Activated gamma-delta T cell treated with anti-CD3 and anti-CD28 coated beads, Interleukin-2, amount 50 U/mL, for 16 hours (primary cell): Measurements from ENCODE around the gene BRI3BP.
"Not testable (repeated sequence)": the region's sequence is repeated elsewhere in the genome, so short reads cannot be mapped to it uniquely, and the experiment has no call there.

Experiments used
- DNase-seq: peaks from one replicate; pipeline ENCODE4 v3.0.0-alpha.2; 2020; ENCODE audit warnings: low read depth

The BRI3BP gene

DNA sequence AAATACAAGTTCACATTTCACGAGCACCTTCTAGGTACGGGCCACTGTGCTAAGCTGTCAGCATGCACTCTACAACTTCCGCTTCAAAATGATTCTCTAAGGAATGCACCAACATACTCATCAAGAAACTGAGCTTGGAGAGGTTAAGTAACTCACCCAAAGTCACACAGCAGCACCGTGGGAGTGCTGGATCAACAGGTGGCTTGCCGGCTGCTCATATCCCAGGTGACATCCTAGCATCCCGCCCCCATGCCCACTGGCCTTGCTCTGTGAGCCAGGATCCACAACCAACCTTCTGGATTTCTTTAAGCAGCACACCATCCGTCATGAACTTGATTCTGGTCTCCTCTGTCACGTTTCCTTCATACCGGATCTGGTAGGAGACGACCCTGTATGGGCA, 21.2 kb upstream of the BRI3BP start:
- DNase-seq, result no peak

DNA sequence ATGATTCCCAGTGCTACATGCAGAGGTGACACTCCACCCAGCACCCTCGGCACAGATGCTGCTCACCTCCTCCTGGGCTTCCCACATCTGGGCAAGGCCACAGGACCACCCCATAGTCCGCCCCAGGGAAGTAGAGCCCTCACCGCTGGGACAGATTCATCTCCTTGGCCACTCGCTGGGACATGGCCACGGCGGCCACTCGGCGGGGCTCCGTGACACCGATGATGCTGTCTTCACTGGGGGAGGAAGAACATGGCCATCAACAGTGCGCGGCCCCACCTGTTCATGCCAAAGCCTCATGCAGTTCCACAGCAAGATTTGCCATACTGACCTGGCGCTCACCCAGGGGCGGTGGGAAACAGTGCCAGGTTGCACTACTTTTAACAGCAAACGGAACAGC, 18.2 kb upstream of the BRI3BP start:
- DNase-seq, result no peak

DNA sequence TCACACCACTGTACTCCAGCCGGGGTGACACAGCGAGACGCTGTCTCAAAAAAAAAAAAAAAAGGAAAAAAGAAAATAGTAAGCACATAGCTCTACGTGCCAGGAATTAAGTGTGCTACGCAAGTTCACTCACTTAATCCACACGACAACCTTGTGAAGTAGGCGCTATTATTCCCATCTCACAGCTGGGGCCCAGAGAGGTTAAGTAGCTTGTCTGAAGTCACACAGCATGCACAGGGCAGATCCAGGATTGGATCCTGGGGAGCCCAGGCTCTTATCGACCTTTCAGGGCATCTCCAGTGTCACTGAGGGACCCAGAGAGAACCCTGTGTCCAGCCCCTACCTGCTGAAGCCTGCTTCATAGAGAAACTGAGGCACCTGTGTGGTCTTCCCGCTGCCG, 16.4 kb upstream of the BRI3BP start:
- no peak for DNase-seq

DNA sequence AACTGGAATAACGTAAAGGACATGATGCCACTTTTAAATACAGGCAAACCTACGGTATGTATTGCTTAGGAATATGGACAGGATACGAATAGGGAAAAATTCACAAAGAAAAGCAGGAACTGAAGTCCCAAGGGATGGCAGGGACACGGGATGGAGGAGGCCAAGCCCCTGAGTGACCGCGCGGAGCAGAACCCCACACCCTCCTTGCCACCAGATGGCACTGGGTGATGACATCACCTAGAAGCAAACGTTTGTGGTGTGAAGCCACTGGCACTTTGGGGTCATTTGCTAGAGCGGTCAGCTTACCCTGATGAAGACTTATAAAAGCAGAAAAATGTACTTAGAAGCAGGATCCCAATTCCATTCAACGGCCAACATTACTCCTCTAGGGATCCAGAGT, 13.9 kb upstream of the BRI3BP start:
- no peak for DNase-seq

DNA sequence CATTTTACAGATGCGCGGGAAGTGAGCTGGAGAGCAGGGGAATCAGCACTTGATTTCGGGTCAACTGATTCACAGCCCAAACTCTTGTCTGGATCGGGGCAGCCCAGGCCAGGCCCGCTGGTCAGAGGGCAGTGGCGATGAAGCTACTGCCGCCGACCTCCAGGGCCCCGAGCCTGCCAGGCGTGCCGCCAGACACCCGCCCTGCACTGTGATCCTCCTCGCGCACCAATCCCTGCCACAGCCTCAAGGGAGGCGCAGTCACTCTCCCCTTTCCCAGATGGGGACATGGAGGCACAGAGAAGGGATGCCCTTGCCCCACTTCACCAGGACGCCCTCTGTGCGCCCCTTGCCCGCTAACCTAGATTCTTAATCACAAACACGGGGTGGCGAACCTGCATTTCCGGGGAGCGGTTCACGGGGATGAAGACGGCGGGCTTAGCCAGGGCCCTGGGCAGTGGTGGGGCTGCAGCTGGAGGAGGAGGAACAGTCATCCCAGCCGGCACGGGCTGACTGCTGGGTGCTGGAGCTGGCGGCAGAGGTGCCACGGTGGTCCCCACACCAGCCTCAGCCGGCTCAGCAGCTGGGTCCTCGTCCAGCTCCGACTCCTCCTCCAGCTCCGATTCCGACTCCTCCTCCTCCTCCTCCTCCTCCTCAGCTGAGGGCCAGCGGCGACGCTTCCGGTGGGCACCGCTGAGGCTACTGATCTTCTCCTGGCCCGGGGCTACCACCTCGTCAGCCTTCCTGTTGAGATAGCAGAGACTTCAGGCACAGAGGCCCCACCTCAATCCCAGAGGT, 13.2 kb upstream of the BRI3BP start:
- DNase-seq, result no peak

DNA sequence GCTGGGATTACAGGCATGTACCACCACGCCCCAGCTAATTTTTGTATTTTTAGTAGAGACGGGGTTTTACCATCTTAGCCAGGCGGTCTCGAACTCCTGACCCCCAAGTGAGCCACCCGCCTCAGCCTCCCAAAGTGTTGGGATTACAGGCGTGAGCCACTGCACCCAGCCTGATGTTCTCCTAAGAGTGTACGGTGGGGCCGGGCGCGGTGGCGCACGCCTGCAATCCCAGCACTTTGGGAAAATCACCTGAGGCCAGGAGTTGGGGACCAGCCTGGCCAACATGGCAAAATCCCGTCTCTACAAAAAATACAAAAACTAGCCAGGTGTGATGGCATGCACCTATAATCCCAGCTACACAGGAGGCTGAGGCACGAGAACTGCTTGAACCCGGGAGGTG, 6.6 kb upstream of the BRI3BP start:
- DNase-seq, result not testable (repeated sequence)

DNA sequence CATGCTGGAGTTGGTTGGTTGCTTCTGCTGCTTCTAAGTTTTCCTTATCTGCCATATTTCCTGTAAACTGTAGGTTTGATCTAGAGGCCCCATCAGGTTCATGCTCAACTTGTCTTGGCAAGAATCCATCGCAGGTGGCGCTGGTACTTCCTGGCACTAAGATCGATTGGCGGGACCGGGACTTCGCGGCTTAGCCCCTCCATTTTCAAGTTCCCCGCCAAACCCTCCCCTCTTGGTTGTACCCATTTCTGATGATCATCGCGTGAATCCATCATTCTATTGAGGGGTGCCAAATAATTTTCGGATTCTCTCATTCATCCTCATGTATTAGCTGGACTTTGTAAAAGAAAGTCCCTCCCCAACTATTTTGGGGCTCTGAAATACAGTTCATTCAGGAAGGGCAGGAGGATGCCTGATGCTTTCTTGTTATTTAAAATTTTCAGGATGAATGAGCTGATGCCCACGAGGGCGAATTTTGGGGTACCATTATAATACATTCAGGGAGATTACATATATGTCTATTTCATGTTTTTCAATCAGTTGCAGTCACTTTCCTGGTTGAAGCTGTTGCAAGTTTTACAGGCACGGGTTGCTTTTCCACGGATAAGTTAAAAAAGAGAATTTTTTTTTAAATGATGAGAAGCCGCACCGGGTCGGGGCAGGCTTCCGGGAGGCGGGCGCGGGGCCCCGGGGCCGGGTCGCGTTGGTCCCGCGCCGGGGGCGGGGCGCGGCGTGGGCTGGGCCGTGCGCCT, 395 bp upstream of the BRI3BP start:
- DNase-seq, result peak; percentile 58

DNA sequence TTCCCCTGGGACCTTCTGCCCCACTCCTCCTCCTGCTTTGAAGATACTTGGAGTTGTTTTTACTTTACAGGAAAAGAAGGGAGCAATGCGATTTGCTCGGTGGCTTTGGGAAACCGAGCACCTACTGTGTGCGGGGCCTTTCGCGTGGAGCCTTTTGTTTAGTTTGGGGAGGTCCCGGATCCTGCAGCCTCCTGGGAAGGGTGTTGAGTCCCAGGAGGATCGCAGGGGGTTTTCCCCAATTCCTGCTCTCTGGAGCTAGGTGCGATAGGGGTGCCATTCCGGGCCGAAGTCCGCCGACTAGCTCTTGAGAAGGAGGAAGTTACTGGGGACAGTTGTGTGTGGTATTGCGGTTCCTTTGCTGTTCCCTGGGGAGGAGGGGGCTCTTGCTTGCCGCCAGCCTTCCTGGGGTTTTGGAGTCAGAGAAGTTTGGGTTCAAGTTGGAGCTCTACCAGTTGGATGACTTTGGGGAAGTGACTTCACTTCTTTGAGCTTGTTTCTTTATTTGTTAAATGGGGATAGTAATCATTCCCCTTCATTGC, 1.1 kb downstream of the BRI3BP start:
- DNase-seq, result no peak

DNA sequence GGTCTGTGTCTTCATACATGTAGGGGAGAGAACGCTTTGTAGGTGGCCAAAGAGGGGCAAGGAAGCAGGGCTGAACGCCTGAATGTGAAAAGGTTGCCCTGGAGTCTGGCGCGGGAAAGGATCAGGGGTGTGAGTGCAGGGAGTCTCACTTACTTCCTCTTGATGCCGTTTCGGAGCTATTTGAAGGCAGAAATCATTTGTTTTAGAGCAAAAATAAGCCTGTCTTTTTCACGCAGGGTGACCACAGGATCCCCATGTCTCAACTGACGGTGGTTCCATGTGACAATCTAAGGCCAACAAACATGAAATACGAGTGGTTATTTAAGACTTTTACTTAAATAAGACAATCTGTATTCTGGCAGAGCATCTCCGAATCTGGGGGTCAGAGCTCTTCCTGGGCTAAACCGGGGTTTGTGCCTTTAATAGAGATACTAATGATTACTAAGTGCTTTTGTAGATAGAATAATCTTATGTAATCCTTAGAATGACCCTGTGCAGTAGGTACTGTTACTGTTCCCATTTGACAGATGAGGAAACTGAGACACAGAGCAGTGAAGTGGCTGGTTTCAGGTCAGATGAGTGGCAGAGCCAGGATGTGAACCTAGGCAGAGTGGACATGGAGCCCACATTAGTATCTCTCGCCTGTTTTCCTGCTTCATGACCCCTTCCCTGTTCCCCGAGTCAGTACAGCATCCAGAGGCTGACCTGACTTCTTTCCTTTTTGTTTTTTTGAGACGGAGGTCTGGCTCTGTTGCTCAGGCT, 1.9 kb downstream of the BRI3BP start:
- DNase-seq, result no peak

DNA sequence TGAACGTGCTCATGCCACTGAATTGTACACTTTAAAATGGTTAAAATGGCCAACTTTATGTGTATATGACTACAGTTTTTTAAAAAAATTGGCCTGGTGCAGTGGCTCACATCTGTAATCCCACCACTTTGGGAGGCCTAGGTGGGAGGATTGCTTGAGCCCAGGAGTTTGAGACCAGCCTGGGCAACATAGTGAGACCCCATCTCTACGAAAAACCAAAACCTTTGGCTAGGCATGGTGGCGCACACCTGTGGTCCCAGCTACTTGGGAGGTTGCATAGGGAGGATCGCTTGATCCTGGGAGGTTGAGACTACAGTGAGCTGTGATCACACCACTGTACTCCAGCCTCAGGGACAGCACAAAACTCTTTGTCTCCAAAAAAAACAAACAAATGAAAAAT, 5.3 kb downstream of the BRI3BP start:
- no peak for DNase-seq

DNA sequence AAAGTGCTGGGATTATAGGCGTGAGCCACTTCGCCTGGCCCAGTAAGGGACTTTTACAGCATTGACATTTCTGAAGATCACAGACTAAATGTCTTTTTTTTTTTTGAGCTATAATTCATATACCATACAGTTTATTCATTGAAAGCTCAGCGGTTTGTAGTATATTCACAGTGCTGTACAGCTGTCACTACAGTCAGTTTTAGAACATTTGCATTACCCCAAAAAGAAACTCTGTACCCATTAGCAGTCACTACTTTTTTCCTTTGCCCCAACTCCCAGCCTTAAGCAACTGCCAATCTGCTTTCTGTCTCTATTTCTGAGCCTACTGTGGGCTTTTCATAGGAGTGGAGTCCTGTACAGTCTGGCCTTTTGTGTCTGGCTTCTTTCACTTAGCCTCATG, 8.2 kb downstream of the BRI3BP start:
- DNase-seq, result no peak

DNA sequence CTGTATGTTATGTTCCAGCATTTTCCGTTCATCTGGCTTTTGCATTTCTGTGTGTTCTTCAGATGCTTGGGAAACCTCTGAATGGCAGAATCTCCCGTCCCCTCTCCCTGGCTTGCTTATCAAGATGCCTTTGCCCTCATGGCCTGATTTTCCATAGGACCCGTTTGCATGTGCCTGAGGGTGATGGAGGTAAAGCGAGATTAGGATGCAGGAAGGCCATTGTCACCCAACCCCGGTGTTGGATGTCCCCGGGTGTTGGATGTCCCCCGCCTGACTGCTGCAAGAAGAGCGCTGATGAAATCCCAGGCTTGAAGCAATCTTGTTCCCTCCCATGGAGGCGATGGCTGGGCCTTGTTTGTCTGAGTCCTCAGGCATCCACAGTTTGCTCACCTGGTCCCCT, 9.6 kb downstream of the BRI3BP start:
- DNase-seq, result no peak

DNA sequence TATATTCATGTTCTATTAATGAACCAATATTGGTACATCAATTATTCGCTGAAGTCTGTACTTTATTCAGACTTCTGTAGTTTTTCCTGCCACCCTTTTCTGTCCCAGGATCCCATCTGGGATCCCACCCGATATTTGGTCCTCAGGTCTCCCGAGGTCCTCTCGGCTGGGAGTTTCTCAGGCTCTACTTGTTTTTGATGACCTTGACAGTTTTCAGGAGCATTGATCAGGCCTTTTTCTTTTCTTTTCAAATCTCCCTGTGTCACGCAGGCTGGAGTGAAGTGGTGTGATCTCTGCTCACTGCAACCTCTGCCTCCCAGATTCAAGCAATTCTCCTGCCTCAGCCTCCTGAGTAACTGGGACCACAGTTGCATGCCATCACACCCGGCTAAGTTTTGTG, 11.2 kb downstream of the BRI3BP start:
- DNase-seq, result no peak

DNA sequence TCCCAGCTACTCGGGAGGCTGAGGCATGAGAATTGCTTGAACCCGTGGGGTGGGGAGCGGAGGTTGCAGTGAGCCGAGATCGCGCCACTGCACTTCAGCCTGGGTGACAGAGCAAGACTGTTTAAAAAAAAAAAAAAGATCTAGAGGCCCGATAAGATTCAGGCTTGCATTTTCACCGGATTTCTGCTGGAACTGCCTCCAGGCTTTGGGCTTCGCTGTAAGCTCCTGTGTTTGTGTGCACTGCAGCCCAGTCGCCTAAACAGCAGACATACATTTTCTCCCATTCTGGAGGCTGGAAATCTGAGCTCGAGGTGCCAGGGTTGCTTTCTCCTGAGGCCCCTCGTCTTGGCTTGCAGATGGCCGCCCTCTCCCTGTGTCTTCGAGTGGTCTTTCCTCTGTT, 12.2 kb downstream of the BRI3BP start:
- no peak for DNase-seq

DNA sequence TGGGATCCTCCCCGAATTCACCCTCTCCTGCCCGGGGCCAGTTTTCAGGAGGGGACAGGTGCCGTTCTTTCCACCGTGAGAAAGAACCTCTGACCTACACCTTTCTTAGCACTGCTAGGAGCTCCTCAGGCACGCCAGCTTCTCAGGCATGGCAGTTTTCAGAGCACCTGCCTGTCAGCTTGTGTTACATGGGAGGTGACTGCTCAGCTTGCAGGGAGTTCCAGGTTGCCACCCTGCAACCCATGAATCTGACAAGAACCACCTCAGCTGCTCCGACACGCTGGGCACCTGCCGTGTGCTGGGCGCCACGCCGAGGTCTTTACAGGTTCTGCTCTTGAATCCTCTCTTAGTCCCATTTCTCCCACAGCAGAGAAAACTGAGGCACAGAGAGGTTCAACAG, 12.9 kb downstream of the BRI3BP start:
- DNase-seq, result no peak

DNA sequence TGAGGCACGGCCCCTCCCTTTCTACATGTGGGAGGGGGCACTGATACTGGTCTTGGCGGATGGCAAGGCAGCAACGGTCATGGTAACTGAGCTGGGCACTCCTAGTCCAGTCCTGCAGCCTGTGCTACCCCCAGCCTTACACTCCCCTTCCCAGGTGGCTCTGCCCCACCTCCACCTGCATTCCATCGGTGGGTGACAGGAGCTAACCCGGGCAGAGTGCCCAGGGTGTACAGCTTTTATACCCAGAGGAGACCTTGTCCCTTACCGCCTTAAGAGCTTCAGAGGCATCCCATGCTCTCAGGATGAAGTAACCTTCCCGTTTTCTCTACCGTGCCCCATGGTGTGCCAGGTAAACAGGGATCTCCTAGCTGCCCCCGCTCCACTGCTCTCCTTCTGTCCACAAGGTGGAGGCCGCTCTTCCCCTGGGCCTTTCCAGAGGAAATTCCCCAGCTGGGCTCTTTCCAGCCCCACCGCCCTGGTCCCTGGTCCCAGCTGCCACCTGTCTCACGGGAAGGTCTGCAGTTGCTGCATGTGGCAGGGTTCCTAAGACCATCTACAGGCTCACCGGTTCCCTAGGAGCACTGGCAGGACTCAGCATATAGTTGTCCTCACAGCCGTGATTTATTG, 20.5 kb downstream of the BRI3BP start:
- DNase-seq, result no peak

DNA sequence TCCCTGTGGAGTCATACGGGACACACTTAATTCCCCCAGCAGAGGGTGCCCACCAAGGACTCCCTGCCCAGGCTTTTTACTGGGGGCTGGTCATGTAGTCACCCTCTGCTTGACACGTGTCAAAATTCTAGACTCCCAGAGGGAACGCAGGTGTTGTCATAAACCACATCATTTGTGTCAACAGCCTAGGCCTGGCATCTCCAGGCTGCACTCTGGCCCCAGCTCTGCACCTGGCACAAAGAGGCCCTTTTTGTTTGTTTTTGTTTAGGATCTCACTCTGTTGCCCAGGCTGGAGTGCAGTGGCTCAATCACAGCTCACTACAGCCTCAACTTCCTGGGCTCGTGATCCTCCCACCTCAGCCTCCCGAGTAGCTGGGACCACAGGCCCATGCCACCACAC, 21.1 kb downstream of the BRI3BP start:
- no peak for DNase-seq

DNA sequence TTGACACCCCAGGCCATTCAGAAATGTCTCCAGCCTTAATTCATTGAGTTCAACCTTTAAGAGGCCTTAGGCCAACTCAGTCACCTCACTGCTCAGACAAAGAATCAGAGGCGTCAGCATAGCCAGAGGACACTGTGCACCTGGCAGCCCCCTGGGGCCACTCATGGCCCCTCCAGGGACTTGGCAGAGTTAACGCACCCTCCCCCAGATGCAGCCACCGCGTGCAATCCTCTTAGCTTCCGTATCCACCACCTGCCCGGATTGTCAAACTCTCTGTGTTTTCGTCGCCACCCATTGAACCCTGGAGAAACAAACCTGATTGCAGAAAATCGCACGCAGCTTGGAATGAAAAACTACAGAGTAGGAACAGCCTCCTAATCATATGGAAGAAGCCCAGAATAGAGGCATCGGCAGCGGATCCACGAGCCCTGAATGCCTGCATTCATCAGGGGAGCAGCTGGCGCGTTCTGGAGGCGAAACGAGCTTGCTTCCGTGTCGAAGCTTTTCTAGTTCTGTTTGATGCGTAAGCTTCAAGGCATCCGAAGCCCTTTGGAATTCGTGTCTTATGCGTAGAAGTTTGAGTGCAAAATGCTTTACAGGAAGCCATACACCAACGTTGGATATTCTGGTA, 22.4 kb downstream of the BRI3BP start:
- DNase-seq, result no peak

DNA sequence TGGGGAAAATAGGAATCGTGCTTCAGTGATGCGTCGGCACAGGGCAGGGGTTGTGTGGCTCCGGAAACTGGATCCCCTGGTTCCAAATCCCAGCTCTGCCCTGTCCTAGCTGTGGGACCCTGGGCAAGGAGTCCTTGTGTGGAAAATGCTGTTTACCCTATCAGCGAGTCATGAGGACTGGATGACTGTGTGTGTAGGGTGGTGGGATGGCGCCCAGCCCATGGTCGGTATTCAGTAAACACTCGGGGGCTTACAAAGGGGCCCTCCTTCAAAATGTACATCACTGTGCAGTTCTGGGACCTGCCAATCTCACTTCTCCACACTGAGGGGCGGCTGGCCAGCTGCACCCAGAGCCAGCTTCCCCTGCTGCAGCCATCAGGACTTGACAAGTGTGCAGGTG, 24.4 kb downstream of the BRI3BP start:
- DNase-seq, result no peak

DNA sequence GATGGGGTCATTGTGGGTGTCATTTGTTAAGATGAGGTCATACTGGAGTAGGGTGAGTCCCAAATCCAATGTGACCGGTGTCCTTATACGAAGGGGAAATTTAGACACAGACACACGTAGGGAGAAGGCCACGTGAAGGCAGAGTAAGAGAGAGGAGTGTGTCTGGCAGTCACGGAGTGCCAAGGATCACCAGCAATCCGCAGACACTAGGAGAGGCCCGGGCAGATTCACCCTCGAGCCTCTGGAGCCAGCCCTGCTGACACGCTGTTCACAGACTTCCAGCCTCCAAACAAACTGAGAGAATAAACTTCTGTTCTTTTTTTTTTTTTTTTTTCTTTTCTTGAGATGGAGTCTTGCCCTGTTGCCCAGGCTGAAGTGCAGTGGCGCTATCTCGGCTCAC, 24.9 kb downstream of the BRI3BP start:
- DNase-seq, result no peak

DNA sequence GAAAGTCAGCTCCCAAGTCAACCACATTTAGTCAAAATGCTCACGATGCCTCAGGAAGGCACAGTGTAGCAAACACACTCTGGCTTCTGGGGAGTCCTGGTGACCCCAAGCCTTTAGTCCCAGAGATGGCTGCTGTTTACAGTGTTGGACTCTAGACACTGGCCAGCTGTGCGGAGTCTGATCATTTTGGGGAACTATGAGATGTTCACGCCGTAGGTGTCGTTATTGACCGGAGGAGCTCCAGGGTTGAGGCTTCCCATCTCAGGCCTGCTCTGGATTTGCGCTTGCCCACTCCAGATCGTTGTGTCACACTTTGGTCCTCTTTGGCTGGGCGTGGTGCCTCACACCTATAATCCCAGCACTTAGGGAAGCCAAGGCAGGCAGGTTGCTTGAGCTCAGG, 27.7 kb downstream of the BRI3BP start:
- no peak for DNase-seq

DNA sequence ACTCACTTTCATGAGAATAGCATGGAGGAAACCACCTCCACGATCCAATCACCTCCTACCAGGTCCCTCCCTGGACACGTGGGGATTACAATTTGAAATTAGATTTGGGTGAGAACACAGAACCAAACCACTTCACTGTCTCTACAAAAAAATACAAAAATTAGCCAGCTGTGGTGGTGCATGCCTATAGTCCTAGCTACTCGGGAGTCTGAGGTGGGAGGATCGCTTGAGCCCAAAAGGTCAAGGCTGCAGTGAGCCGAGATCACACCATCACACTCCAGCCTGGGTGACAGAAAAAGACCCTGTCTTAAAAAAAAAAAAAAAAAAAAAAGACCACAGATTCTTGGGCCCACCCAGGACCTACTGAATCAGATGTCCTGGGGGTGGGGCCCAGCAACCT, 28.3 kb downstream of the BRI3BP start:
- DNase-seq, result no peak
